ENCODE results near the gene HS3ST1. TPM values are rescaled to one million over a fixed set of nuclear protein-coding genes. Genes with fewer than 3 reads are reported as not detected.

HS3ST1 gene
- polyA plus RNA-seq, 2 donors: 2.6 to 14.5 TPM

GRCh38 chr4:11415409-11416070 is 13.2 kb downstream of the HS3ST1 start:
- H3K4me3 ChIP-seq (ENCODE audit: low read depth in 1 of 2, low read length in 2 of 2): no peak overlapping the region
- WGBS, 2 donors: 87 to 90% methylated on average over 3 of the region's 3 CpGs

GRCh38 chr4:11412211-11412610 is 16.5 kb downstream of the HS3ST1 start:
- Histone ChIP-seq H3K27ac (ENCODE audit: low read depth in 2 of 2, low read length in 1 of 2) (no peak overlapping the region), H3K36me3 (ENCODE audit: control insufficient read depth in 2 of 2, insufficient read depth in 2 of 2, low read length in 1 of 2) (peaks cover 0 to 6% of the 10 kb centered on the region in 2 donors), H3K4me1 (ENCODE audit: control insufficient read depth in 2 of 2, insufficient read depth in 2 of 2, low read length in 1 of 2) (peaks cover 0 to 8% of the 10 kb centered on the region in 2 donors), H3K9me3 (ENCODE audit: control insufficient read depth in 2 of 2, insufficient read depth in 1 of 2, low read depth in 1 of 2, low read length in 1 of 2) (no peaks in the 10 kb centered on the region), H3K27me3 (ENCODE audit: control insufficient read depth in 1 of 2, insufficient read depth in 2 of 2, low read length in 2 of 2) (no peaks in the 10 kb centered on the region), H3K4me3 (ENCODE audit: low read depth in 1 of 2, low read length in 2 of 2) (no peak overlapping the region)
- 89 to 93% methylated on average over 4 of the region's 4 CpGs for WGBS, 2 donors

More at GRCh38 chr4:11415409-11416070, 13.2 kb downstream of the HS3ST1 start:
- H3K9me3 ChIP-seq (ENCODE audit: control insufficient read depth in 2 of 2, insufficient read depth in 1 of 2, low read depth in 1 of 2, low read length in 1 of 2): no peaks in the 10 kb centered on the region
- H3K4me1 ChIP-seq (ENCODE audit: control insufficient read depth in 2 of 2, insufficient read depth in 2 of 2, low read length in 1 of 2): peaks cover 0 to 5% of the 10 kb centered on the region in 2 donors
- H3K27me3 ChIP-seq (ENCODE audit: control insufficient read depth in 1 of 2, insufficient read depth in 2 of 2, low read length in 2 of 2): no peaks in the 10 kb centered on the region
- peaks cover 0 to 2% of the 10 kb centered on the region in 2 donors for H3K36me3 ChIP-seq (ENCODE audit: control insufficient read depth in 2 of 2, insufficient read depth in 2 of 2, low read length in 1 of 2)
- no peak overlapping the region for H3K27ac ChIP-seq (ENCODE audit: low read depth in 2 of 2, low read length in 1 of 2)

- Histone ChIP-seq H3K9me3 (ENCODE audit: control insufficient read depth in 2 of 2, insufficient read depth in 1 of 2, low read depth in 1 of 2, low read length in 1 of 2) (no peaks in the 10 kb centered on the region), H3K4me3 (ENCODE audit: low read depth in 1 of 2, low read length in 2 of 2) (no peak overlapping the region), H3K27me3 (ENCODE audit: control insufficient read depth in 1 of 2, insufficient read depth in 2 of 2, low read length in 2 of 2) (no peaks in the 10 kb centered on the region), H3K27ac (ENCODE audit: low read depth in 2 of 2, low read length in 1 of 2) (no peak overlapping the region), H3K4me1 (ENCODE audit: control insufficient read depth in 2 of 2, insufficient read depth in 2 of 2, low read length in 1 of 2) (peaks cover 0 to 3% of the 10 kb centered on the region in 2 donors), H3K36me3 (ENCODE audit: control insufficient read depth in 2 of 2, insufficient read depth in 2 of 2, low read length in 1 of 2) (peaks cover 0 to 4% of the 10 kb centered on the region in 2 donors)
- 71 to 86% methylated on average over 1 of the region's 1 CpG for WGBS, 2 donors
These were observed 19.1 kb downstream of the HS3ST1 start for GRCh38 chr4:11409632-11410031.

- 67 to 89% methylated on average over 5 of the region's 5 CpGs for WGBS, 2 donors
- Histone ChIP-seq H3K4me1 (ENCODE audit: control insufficient read depth in 2 of 2, insufficient read depth in 2 of 2, low read length in 1 of 2) (peaks cover 0 to 3% of the 10 kb centered on the region in 2 donors), H3K27me3 (ENCODE audit: control insufficient read depth in 1 of 2, insufficient read depth in 2 of 2, low read length in 2 of 2) (no peaks in the 10 kb centered on the region), H3K36me3 (ENCODE audit: control insufficient read depth in 2 of 2, insufficient read depth in 2 of 2, low read length in 1 of 2) (peaks cover 0 to 4% of the 10 kb centered on the region in 2 donors), H3K9me3 (ENCODE audit: control insufficient read depth in 2 of 2, insufficient read depth in 1 of 2, low read depth in 1 of 2, low read length in 1 of 2) (no peaks in the 10 kb centered on the region), H3K4me3 (ENCODE audit: low read depth in 1 of 2, low read length in 2 of 2) (no peak overlapping the region), H3K27ac (ENCODE audit: low read depth in 2 of 2, low read length in 1 of 2) (no peak overlapping the region)
These were observed 20.3 kb downstream of the HS3ST1 start for GRCh38 chr4:11408233-11408967.

GRCh38 chr4:11407551-11407950 is 21.1 kb downstream of the HS3ST1 start:
- 57 to 61% methylated on average over 3 of the region's 3 CpGs for WGBS, 2 donors
- no peaks in the 10 kb centered on the region for H3K27me3 ChIP-seq (ENCODE audit: control insufficient read depth in 1 of 2, insufficient read depth in 2 of 2, low read length in 2 of 2)
- no peak overlapping the region for H3K27ac ChIP-seq (ENCODE audit: low read depth in 2 of 2, low read length in 1 of 2)
- no peaks in the 10 kb centered on the region for H3K9me3 ChIP-seq (ENCODE audit: control insufficient read depth in 2 of 2, insufficient read depth in 1 of 2, low read depth in 1 of 2, low read length in 1 of 2)
- H3K4me3 ChIP-seq (ENCODE audit: low read depth in 1 of 2, low read length in 2 of 2): no peak overlapping the region
- H3K4me1 ChIP-seq (ENCODE audit: control insufficient read depth in 2 of 2, insufficient read depth in 2 of 2, low read length in 1 of 2): peaks cover 0 to 3% of the 10 kb centered on the region in 2 donors
- H3K36me3 ChIP-seq (ENCODE audit: control insufficient read depth in 2 of 2, insufficient read depth in 2 of 2, low read length in 1 of 2): peaks cover 0 to 4% of the 10 kb centered on the region in 2 donors

- Histone ChIP-seq H3K27ac (ENCODE audit: low read depth in 2 of 2, low read length in 1 of 2) (peak overlapping the region in 1 of 2 donors; percentile 12), H3K27me3 (ENCODE audit: control insufficient read depth in 1 of 2, insufficient read depth in 2 of 2, low read length in 2 of 2) (no peaks in the 10 kb centered on the region), H3K36me3 (ENCODE audit: control insufficient read depth in 2 of 2, insufficient read depth in 2 of 2, low read length in 1 of 2) (peaks cover 5 to 8% of the 10 kb centered on the region in 2 donors), H3K4me1 (ENCODE audit: control insufficient read depth in 2 of 2, insufficient read depth in 2 of 2, low read length in 1 of 2) (no peaks in the 10 kb centered on the region), H3K4me3 (ENCODE audit: low read depth in 1 of 2, low read length in 2 of 2) (no peak overlapping the region), H3K9me3 (ENCODE audit: control insufficient read depth in 2 of 2, insufficient read depth in 1 of 2, low read depth in 1 of 2, low read length in 1 of 2) (peaks cover 0 to 4% of the 10 kb centered on the region in 2 donors)
- WGBS, 2 donors: 55 to 70% methylated on average over 2 of the region's 2 CpGs
These were observed 24.3 kb downstream of the HS3ST1 start for GRCh38 chr4:11404431-11404830.

GRCh38 chr4:11402192-11402591 is 26.5 kb downstream of the HS3ST1 start:
- Histone ChIP-seq H3K27me3 (ENCODE audit: control insufficient read depth in 1 of 2, insufficient read depth in 2 of 2, low read length in 2 of 2) (no peaks in the 10 kb centered on the region), H3K27ac (ENCODE audit: low read depth in 2 of 2, low read length in 1 of 2) (no peak overlapping the region), H3K36me3 (ENCODE audit: control insufficient read depth in 2 of 2, insufficient read depth in 2 of 2, low read length in 1 of 2) (peaks cover 8 to 10% of the 10 kb centered on the region in 2 donors), H3K4me1 (ENCODE audit: control insufficient read depth in 2 of 2, insufficient read depth in 2 of 2, low read length in 1 of 2) (peaks cover 0 to 2% of the 10 kb centered on the region in 2 donors), H3K9me3 (ENCODE audit: control insufficient read depth in 2 of 2, insufficient read depth in 1 of 2, low read depth in 1 of 2, low read length in 1 of 2) (peaks cover 0 to 7% of the 10 kb centered on the region in 2 donors), H3K4me3 (ENCODE audit: low read depth in 1 of 2, low read length in 2 of 2) (no peak overlapping the region)
- 92 to 94% methylated on average over 3 of the region's 3 CpGs for WGBS, 2 donors

- H3K4me1 ChIP-seq (ENCODE audit: control insufficient read depth in 2 of 2, insufficient read depth in 2 of 2, low read length in 1 of 2): peaks cover 2 to 3% of the 10 kb centered on the region in 2 donors
- no peak overlapping the region for H3K4me3 ChIP-seq (ENCODE audit: low read depth in 1 of 2, low read length in 2 of 2)
- peaks cover 8 to 10% of the 10 kb centered on the region in 2 donors for H3K36me3 ChIP-seq (ENCODE audit: control insufficient read depth in 2 of 2, insufficient read depth in 2 of 2, low read length in 1 of 2)
- 97 to 98% methylated on average over 42 of the region's 42 CpGs for WGBS, 2 donors
- H3K27me3 ChIP-seq (ENCODE audit: control insufficient read depth in 1 of 2, insufficient read depth in 2 of 2, low read length in 2 of 2): no peaks in the 10 kb centered on the region
- no peak overlapping the region for H3K27ac ChIP-seq (ENCODE audit: low read depth in 2 of 2, low read length in 1 of 2)
- peaks cover 0 to 7% of the 10 kb centered on the region in 2 donors for H3K9me3 ChIP-seq (ENCODE audit: control insufficient read depth in 2 of 2, insufficient read depth in 1 of 2, low read depth in 1 of 2, low read length in 1 of 2)
These were observed 29.2 kb downstream of the HS3ST1 start for GRCh38 chr4:11399461-11399971.

GRCh38 chr4:11397819-11398610 is 30.7 kb downstream of the HS3ST1 start:
- peaks cover 0 to 7% of the 10 kb centered on the region in 2 donors for H3K9me3 ChIP-seq (ENCODE audit: control insufficient read depth in 2 of 2, insufficient read depth in 1 of 2, low read depth in 1 of 2, low read length in 1 of 2)
- peaks cover 2 to 3% of the 10 kb centered on the region in 2 donors for H3K4me1 ChIP-seq (ENCODE audit: control insufficient read depth in 2 of 2, insufficient read depth in 2 of 2, low read length in 1 of 2)
- no peak overlapping the region for H3K4me3 ChIP-seq (ENCODE audit: low read depth in 1 of 2, low read length in 2 of 2)
- 54 to 62% methylated on average over 5 of the region's 5 CpGs for WGBS, 2 donors
- no peaks in the 10 kb centered on the region for H3K27me3 ChIP-seq (ENCODE audit: control insufficient read depth in 1 of 2, insufficient read depth in 2 of 2, low read length in 2 of 2)
- H3K27ac ChIP-seq (ENCODE audit: low read depth in 2 of 2, low read length in 1 of 2): peak overlapping the region; percentile 73 to 74
- peaks cover 8 to 10% of the 10 kb centered on the region in 2 donors for H3K36me3 ChIP-seq (ENCODE audit: control insufficient read depth in 2 of 2, insufficient read depth in 2 of 2, low read length in 1 of 2)

All from esophagus (tissue), 2 donors.